GM19395 (cell line): ENCODE measurements around the gene MTHFD1L.

ENCODE experiments used
- ATAC-seq: cut with Tn5 transposase; IDR thresholded peaks from one replicate; pipeline ENCODE4 v1.9.1; 2021; ENCODE audit warnings: mild to moderate bottlenecking, moderate library complexity; ENCODE audit not compliant: unreplicated experiment

MTHFD1L gene

GRCh38 chr6:150981669-150982068, 116.2 kb downstream of the MTHFD1L start:
- ATAC-seq = no peak

GRCh38 chr6:150987371-150987828, 121.9 kb downstream of the MTHFD1L start:
- ATAC-seq = peak; percentile 91

GRCh38 chr6:150987855-150988464, 122.5 kb downstream of the MTHFD1L start:
- ATAC-seq = peak; percentile 19

- ATAC-seq = no peak
These were observed 126.0 kb downstream of the MTHFD1L start for GRCh38 chr6:150991487-150991886.

GRCh38 chr6:150992262-150992661, 126.8 kb downstream of the MTHFD1L start:
- no peak for ATAC-seq

- ATAC-seq = no peak
These were observed 127.2 kb downstream of the MTHFD1L start for GRCh38 chr6:150992703-150993102.

GRCh38 chr6:150993253-150993652, 127.8 kb downstream of the MTHFD1L start:
- ATAC-seq = no peak

- no peak for ATAC-seq
These were observed 128.5 kb downstream of the MTHFD1L start for GRCh38 chr6:150994026-150994425.

GRCh38 chr6:150996968-150997367, 131.5 kb downstream of the MTHFD1L start:
- no peak for ATAC-seq

GRCh38 chr6:150999107-150999506, 133.6 kb downstream of the MTHFD1L start:
- ATAC-seq = no peak

GRCh38 chr6:150999576-150999975, 134.1 kb downstream of the MTHFD1L start:
- no peak for ATAC-seq

- ATAC-seq = peak; percentile 85
These were observed 136.0 kb downstream of the MTHFD1L start for GRCh38 chr6:151001387-151002056.

GRCh38 chr6:151002057-151002450, 136.6 kb downstream of the MTHFD1L start:
- peak; percentile 7 for ATAC-seq

- no peak for ATAC-seq
These were observed 137.0 kb downstream of the MTHFD1L start for GRCh38 chr6:151002491-151002935.

- no peak for ATAC-seq
These were observed 139.0 kb downstream of the MTHFD1L start for GRCh38 chr6:151004383-151005024.

- no peak for ATAC-seq
These were observed 139.7 kb downstream of the MTHFD1L start for GRCh38 chr6:151005164-151005563.

- no peak for ATAC-seq
These were observed 140.6 kb downstream of the MTHFD1L start for GRCh38 chr6:151005896-151006632.

GRCh38 chr6:151007076-151007475, 141.6 kb downstream of the MTHFD1L start:
- no peak for ATAC-seq

GRCh38 chr6:151007922-151008321, 142.4 kb downstream of the MTHFD1L start:
- ATAC-seq = no peak

GRCh38 chr6:151008425-151008824, 142.9 kb downstream of the MTHFD1L start:
- no peak for ATAC-seq

- no peak for ATAC-seq
These were observed 144.1 kb downstream of the MTHFD1L start for GRCh38 chr6:151009576-151009975.
